Epithelial cell of prostate (primary cell): ENCODE data around the gene ZNF181.
A peak's percentile ranks its signal among the peaks of the same experiment; 100 is the strongest.
"Not testable (repeated sequence)": the region's sequence is repeated elsewhere in the genome, so short reads cannot be mapped to it uniquely, and the experiment has no call there.

Experiments used
- DNase-seq: peaks from one replicate; pipeline ENCODE4 v3.0.0-alpha.2; 2011; ENCODE audit warnings: low read depth, low spot score
- H3K27ac ChIP-seq: fragments of 450-650 bp; 2 replicates; pipeline ENCODE4 v1.5.1; 2017; ENCODE audit warnings: mild to moderate bottlenecking

ZNF181 gene

DNA sequence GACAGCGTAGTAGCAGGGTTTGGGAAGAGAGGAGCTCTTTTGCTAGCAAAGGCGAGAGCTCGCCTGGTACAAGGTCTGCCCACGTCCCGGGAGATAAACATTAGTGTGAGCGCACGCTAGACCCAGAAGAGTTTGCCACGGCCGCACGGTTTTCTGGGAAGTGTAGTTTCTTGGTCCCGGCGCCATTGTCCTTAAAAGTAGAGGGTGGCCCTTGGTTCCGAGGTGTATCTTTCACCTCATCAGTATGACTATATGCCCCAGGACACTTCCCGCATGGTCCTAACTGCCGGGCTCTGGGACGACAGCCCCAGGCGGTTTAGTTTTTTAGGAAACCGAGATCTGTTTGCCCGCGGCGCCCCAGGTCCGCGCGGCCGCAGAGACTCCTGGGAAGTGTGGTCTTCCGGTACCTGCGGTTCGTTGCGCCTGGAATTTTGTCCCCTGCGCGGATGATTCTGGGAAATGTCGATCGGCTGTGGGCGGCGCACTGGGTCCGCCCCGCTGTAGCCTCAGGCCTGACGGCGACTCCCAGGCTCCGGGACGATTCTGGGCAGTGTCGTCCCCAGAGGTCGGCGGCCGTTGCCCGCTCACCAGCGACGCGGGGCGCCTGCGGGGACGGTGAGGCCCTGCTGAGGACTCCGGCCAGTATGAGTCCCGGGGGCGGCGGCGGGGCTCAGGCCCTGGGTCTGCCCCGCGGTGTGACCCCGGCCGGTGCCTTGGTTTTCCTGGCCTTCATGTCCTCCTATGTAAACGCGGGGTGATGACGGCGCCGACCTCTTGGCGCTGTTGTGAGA is at the start of gene ZNF181:
Gene ZNF181 (plus strand): TSS at position 498 of the 791 bp plus-strand sequence. CDS start 795 bp downstream, outside the sequence.
- peak; percentile 46 for DNase-seq
- peak within 1 kb of the TSS; percentile 90 for H3K27ac ChIP-seq

DNA sequence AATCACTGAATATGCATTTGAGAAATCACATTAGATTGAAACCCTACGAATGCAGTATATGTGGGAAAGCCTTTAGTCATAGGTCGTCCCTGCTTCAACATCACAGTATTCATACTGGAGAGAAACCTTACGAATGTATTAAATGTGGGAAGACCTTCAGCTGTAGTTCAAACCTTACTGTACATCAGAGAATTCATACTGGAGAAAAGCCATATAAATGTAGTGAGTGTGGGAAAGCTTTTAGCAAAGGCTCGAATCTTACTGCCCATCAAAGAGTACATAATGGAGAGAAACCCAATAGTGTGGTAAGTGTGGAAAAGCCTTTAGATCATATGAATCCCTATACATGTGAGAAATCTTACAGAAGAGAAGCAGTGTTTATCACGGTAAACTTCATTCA is 48.8 kb upstream of the ZNF181 start:
- DNase-seq, H3K27ac ChIP-seq: not testable (repeated sequence)

DNA sequence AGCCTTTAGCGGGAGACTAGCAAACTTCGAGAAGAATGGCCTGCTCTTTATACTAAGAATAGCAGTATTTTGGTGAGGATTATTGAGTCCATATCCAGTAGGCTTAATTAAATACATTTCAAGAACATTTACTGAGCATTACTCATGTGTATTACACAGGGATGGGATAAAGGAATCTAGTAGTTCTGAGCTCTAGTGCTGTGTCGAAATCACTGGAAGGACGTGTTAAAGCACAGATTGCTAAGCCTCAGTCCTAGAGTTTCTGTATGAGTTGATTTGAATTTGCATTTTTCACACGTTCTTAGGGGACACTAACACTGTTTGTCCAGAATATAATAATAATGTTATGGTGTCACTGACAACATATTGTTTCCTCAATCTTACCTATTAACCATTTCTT is 47.6 kb upstream of the ZNF181 start:
- no peak overlapping the region for H3K27ac ChIP-seq
- no peak for DNase-seq

DNA sequence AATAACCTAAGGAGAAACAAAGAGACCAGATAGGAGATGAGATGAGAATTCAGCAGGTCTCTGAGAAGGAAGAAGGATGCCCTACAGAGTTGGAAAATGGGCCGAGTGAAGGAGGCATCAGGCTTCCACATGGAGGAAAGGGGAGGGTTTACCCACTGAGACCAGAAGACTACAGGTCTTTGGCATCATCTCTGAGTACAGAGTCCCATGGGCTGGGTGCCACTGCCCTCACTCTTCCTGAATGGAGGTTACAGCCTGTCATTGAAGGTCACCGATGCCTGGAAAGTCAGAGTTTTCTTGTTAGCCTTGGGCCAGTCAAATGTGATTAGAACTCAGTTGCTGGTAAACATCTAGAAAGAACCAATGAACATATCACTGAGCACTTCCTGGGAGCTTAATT is 46.7 kb upstream of the ZNF181 start:
- no peak overlapping the region for H3K27ac ChIP-seq
- no peak for DNase-seq

DNA sequence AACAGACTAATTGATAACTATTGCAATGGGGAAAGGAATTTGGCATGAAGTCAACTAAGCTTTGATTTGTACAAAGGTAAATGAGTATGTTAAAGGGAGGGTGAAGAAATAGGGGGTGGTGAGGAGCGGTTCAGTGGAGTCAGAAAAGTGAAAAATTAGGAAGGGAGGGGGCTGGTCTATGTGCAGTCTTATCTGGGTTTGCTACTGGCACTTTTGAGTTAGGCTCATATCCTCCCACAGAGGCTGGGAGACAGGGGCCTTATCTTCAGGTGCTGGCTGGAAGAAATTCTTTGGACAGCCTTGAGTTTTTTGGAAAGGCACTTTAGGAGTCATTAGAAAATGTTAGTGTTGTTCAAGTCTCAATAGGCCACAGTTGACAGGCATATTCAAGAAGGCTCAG is 45.5 kb upstream of the ZNF181 start:
- H3K27ac ChIP-seq, result no peak overlapping the region
- DNase-seq, result no peak

DNA sequence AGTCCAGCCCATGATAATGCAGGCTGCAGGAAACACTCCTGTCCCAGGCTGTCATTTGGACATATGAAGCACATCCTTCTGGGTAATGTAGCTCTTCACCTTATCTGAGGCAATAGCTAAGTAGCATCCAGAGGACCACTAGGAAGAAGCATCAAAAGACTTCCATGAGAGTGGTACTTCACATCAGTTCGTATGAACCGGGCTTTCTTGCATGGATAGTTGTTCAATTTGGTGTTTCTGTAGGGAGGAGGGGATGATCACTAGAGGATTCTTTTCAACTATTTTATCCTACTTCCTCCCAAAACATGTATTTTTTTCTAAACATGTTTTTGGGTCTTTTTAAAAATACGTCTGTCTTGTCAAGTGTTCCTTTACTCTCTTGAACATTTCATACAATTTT is 43.7 kb upstream of the ZNF181 start:
- no peak for DNase-seq
- H3K27ac ChIP-seq, result no peak overlapping the region

DNA sequence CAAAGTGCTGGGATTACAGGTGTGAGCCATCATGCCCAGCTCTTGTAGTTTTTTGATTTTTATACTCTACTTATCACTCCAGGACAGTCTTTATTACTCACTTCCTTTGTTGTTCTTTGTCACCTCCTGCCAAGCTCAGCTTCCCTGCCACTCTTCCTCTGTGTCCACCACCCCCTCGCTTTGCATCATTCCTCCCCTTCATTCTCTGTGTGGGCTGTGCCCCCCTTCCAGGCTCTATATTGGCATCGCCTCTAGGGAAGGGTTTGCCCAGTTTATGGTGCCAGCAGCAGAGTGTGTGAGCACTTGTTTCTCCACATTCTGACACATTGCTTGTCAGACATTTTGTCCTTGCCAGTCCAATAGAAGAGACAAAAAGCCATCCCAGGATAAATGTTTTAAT is 41.5 kb upstream of the ZNF181 start:
- no peak for DNase-seq
- H3K27ac ChIP-seq, result no peak overlapping the region

DNA sequence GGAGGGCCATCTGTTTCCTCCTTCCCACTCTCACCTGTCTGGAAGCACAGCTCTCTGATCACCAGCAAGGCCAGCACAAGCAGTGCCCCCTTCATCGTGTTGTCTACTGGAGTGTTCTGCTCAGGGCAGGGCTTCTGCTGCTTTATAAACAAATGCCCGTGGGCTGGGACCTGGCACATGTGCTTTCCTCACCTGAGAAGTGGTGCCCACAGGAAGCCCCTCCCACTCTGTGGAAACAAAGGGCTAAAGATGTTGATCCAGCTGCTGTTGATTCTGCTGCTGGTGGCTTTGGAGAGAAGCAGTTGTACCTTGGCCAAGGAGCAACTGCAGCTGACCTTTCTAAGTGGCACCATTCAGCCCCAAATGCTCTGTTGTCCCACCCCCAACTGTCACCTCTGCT is 26.4 kb upstream of the ZNF181 start:
- H3K27ac ChIP-seq, result no peak overlapping the region
- DNase-seq, result no peak

DNA sequence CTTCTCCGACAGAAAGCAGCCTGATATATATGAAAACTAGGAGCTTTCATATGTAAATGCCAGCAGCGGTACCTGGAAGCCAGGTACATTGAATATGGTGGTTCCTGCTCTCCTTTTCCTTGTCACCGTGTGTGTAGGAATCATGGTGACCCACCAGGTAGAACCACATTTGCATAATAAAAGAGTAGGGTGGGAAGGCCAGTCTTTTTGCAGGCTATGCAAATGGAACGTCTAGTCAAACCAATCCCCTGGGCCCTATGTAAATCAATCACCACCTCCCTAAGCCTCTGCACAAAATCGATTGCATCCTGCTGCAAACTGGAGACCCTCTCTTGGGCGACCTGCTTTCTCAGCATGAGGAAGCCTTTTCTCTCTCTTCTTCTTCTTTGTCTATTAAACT is 22.2 kb upstream of the ZNF181 start:
- DNase-seq, result no peak
- H3K27ac ChIP-seq, result no peak overlapping the region

DNA sequence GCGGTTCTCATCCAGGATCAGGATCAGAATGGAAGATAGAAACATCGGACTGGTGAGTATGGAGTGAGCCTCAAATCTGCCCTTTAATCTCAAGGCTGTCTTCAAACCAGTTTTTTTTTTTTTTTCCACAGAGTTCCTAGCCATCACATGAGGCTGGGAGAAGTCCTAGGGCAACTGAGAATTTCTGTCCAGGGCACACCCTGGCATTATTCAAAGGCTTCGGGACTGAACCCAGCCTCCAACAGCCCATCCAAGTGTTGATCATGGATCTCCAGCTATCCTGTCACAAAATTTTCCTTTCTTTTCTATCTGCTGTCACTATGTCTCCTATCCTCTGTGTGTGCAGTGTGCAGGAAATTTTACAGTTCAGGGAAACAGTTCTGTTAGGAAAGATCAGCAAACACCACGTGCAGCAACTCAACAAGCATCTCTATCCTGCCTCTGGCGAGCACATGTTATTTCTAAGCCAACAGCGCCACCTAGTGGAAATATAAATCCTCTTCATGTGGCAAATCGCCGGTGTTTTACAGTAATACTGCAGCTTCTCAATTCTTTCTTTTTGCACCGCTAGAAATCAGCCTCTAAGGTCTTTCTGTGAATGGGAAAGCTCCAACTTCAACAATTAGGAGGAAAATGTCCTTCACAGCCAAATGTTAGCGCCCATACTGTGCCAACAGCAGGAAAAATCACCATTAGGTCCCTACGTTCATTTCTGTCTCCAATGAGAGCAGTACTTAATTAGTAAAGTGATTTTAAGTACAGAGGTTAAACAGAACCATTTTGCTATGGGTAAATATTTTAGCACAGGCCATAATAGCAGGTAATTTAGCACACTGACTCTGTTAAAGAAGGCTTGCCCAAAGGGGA is 21.4 kb upstream of the ZNF181 start:
- DNase-seq, result peak; percentile 22
- no peak overlapping the region for H3K27ac ChIP-seq

DNA sequence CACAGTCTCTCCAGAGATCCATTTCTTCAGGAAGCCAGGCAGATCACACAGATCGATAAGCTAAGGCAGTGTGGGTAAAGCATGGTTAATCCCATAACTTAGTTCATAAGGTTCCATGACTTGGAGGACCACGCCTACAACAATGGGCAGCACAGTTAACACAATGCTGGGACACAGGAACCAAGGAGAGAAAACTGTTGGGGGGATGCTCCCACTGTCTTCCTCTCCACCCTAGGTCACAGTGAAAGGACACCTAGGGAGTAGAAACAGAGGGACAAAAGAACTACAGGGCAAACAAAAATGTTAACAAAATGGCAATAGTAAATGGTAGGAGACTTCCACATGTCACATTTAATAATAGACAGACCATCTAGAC is 20.8 kb upstream of the ZNF181 start:
- DNase-seq, result no peak
- no peak overlapping the region for H3K27ac ChIP-seq

DNA sequence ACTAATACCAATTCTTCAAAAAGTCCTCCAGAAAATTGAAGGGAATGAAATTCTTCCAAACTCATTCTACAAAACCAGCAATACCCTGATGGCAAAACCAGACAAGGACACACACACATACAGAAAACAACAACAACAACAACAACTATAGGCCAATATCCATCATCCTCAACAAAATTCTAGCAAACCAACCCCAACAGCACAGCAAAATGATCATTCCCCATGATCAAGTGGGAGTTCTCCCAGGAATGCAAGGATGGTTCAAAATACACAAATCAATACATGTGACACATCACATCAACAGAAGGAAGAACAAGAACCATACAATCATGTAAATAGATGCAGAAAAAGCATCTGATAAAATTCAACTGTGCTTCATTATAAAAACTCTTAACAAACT is 18.7 kb upstream of the ZNF181 start:
- H3K27ac ChIP-seq, result no peak overlapping the region

DNA sequence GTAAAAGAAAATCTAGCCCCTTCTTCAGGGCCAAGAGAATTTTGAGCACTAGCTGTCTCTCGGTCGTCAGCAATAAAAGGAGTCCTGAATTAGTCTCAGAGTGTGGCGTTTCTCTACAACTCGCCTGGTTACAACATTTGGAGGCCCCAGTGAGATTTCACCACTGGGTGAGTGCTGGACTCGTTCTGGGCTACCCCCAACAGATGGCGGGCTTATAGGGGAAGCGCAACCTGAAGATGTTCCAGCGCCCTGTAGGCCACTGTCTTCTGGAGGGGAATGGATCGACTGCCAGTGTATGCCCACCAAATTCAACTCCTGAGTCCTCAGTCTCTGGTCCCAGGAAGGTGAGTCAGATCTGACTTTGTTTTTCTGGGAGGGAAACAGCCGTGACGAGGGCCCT is 11.7 kb upstream of the ZNF181 start:
- H3K27ac ChIP-seq, result no peak overlapping the region
- DNase-seq, result no peak

More for the DNA sequence above, 18.7 kb upstream of the ZNF181 start:
- no peak for DNase-seq

DNA sequence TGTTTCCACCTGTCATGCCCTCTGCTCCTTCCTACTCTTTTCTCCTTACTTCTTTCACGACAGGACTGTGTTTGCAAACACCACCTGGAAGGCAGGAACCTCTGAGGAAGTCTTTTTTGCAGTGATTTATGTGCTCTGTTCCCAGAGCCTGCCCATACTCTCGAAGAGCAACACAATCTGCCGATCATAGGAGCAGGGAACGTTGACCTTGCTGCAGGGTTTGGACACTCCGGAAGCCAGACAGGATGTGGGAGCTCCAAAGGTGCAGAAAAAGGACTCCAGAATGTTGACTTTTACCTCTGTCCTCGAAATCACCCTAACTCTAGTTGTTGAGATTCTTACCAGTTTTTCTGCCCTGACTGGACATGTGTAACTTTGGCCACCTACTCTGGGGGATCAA is 8.6 kb upstream of the ZNF181 start:
- no peak for DNase-seq
- no peak overlapping the region for H3K27ac ChIP-seq

DNA sequence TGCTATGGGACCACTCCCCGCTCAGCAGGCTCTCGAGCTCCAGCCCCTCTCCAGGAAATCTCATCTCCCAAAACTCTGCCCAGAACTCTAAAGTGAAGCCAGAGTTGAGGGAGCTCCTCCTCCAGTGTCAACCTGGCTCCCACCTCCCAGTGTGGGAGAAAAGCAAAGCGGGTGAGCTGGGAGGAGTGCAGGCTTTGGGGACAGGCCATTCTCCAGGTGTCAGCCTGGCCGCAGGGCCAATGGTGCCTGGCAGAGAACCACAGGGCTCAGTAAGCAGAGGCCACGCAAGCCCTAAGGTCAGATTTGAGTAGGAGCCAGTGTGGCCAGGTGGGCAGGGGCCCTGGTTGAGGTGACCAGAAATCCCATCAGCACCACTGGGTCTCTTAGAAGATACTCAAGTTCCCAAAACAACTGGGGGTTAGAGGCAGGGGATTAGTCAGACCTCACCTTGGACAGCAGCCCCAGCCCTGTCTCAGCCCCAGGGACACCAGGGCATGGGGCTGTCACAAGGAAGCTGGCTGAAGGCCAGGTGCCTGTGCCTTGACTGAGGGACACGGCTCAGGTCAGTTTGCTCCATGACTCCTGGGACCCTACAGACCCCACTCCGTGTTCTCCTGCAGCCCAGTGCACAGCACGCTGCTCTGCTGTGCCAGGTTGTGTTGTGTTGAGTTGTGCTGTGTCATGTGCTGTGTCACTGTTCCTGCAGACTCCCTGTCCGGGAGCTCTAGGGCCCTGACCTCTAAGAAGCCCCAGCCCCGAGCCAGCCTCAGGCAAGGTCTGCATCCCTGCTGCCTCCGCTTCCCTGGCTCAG is 2.8 kb upstream of the ZNF181 start:
- DNase-seq, result no peak
- no peak overlapping the region for H3K27ac ChIP-seq

DNA sequence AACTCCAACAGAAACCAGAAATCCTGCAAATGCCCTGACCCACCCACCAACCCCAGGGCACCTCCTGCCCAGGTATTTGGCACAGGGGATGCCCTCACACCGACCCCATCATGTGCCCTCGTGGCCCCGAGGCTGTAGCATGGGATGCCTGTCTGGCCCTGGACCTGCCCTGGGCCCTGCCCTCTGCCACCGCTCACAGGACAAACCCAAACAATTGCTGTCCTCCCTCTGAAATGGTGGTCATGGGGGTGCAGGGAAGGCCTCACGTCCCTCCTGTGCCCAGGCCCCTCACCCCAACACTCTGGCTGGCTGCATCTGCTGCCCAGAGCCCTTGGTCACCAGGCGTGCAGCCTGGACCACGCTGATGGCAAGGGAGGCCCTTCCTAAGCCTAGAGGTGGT is 2.1 kb upstream of the ZNF181 start:
- DNase-seq, result no peak
- no peak overlapping the region for H3K27ac ChIP-seq

DNA sequence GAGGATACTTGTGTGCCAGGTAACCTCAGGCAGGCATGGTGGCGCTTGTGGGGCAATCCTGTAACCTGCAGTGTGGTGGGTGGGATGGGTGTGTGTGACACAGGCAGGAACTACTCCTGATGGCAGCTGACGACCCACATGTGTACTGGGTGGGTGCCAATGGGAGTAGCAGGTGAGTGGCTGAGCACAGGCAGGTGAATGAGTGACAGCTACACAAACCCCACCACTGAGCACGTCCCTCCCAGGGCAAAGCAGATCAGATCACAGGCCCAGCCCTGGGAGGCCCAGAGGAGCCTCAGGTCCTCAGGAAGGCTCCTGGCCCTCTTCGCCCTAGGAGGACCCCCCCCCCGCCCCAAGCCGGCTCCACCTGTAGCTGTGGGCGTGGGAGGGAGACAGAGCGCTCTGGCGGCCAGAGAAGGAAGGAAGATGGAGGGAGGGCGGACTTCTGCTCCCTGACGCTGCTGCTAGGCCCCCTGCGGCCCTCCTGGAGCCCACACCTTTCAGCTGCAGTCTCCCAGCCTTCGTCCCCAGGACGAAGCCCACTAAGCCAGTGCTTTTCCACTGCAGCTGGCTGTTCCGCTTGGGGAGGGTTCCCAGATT is 1.3 kb upstream of the ZNF181 start:
- no peak overlapping the region for H3K27ac ChIP-seq
- no peak for DNase-seq

DNA sequence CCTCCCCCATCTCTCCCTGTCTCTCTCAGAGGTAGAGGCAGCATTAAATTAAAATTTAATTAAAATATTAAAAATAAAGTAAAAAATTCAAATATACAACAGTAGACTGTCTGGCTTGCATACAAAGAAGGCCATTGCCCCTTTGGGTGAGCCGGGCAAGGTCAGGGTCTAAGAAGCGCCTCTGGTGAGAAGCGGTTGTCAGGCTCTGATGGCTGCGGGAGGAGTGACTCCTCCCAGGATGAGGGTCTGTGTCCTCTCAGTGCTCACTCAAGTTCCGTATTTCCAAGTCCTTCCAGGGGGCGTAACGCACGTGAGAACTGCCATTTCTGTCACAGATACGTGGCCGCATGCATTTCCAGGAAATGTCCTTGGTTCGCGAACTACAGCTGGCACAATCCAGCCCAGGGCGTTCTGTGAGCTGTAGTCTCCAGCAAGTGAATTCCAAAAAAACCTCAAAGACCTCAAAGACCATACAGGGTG is 737 bp upstream of the ZNF181 start:
- DNase-seq, result no peak
- peak overlapping the region; percentile 90 for H3K27ac ChIP-seq

DNA sequence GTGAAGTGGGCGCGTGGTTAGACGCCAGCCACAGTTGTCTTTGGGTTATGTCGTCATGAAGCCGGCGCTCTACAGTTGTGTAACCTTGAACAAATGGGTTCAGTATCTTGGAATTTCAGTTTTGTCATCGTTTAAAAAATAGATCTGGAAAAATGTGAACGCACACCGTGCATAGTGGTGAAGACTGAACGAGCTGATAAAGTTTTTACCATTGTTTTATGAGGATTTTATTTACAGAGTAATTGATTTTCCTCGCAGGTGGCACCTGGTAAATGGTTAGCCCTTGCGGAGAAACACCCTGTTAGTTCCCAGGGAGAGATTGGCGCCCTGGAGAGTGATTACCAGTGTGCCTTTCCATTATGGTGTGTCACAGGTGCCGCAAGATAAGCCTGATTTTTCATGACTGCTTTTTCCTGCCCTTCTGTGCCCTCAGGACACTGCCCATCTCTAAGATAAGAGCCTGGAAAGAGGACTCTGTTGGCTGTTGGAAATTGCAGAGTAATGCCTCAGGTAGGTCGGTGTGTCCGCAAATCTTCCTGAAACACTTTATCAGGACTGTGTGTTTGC is 577 bp downstream of the ZNF181 start:
- peak overlapping the region; percentile 90 for H3K27ac ChIP-seq
- DNase-seq, result peak; percentile 50
